B cell (primary cell): Measurements from ENCODE around the gene LIMK2.

ENCODE experiments used
- CTCF ChIP-seq: fragments of 200-600 bp; IDR thresholded peaks from one replicate; pipeline ENCODE4 v1.8.0; 2022; ENCODE audit warnings: antibody characterized with exemption, mild to moderate bottlenecking
- EZH2 ChIP-seq: IDR thresholded peaks from 2 replicates; pipeline ENCODE4 v1.6.1; 2012; ENCODE audit warnings: borderline replicate concordance, low read depth, mild to moderate bottlenecking, moderate library complexity, low read length; ENCODE audit not compliant: insufficient read depth, poor library complexity, severe bottlenecking

- TF ChIP-seq CTCF (no peak), EZH2 (no peak)
Measured at GRCh38 chr22:31260474-31260856, 48.4 kb downstream of the LIMK2 start.
